Kidney epithelial cell (primary cell): ENCODE results near the gene MYO1B. TPM values are rescaled to one million over a fixed set of nuclear protein-coding genes. Genes with fewer than 3 reads are reported as not detected.
A peak's percentile ranks its signal among the peaks of the same experiment; 100 is the strongest.

ENCODE experiments used
- DNase-seq: peaks from one replicate; pipeline ENCODE4 v3.0.0-alpha.2; 2010; ENCODE audit warnings: low read depth
- H3K27me3 ChIP-seq: 2 replicates; pipeline ENCODE4 v1.6.0; 2011; ENCODE audit warnings: low read length; ENCODE audit not compliant: control insufficient read depth, insufficient read depth
- H3K36me3 ChIP-seq: 2 replicates; pipeline ENCODE4 v1.5.1; 2011; ENCODE audit warnings: low read length; ENCODE audit not compliant: control insufficient read depth, insufficient read depth
- H3K4me3 ChIP-seq: 2 replicates; pipeline ENCODE4 v1.5.1; 2011; ENCODE audit warnings: low read depth, mild to moderate bottlenecking, control low read depth, low read length
- total RNA-seq: library from RNA; depleted of rRNA; stranded (reverse); fragments of >200 nt; gene quantifications from 2 replicates; pipeline ENCODE4 v1.2.3, GENCODE V29; 2015
- TF ChIP-seq, protein P1 (sequence below): IDR thresholded peaks from 2 replicates; pipeline ENCODE4 v1.5.1; 2011; ENCODE audit warnings: mild to moderate bottlenecking, moderate library complexity, low read length, control low read depth, inconsistent platforms; ENCODE audit not compliant: insufficient read depth, poor library complexity, severe bottlenecking

MYO1B gene
- total RNA-seq, 1 donor from 2014 or later, result 62.8 TPM

DNA sequence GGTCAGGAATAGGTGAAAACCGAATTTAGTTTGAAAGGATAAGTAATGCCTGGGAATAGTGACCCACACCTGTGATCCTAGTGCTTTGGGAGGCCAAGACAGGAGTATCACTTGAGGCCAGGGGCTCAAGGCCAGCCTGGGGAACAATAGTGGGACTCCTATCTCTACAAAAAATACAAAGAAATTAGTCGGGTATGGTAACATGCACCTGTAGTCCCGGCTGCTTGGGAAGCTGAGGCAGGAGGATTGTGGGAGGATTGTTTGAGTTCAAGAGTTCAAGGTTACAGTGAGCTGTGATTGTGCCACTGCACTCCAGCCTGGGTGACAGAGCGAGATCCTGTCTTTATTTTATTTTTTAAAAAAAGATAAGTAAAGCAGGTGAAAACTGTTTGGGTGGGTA, 3.8 kb upstream of the MYO1B start:
- H3K27me3 ChIP-seq, result no peaks in the 10 kb centered on the region
- H3K4me3 ChIP-seq, result no peak overlapping the region
- no peaks in the 10 kb centered on the region for H3K36me3 ChIP-seq
- TF ChIP-seq, protein P1, sequence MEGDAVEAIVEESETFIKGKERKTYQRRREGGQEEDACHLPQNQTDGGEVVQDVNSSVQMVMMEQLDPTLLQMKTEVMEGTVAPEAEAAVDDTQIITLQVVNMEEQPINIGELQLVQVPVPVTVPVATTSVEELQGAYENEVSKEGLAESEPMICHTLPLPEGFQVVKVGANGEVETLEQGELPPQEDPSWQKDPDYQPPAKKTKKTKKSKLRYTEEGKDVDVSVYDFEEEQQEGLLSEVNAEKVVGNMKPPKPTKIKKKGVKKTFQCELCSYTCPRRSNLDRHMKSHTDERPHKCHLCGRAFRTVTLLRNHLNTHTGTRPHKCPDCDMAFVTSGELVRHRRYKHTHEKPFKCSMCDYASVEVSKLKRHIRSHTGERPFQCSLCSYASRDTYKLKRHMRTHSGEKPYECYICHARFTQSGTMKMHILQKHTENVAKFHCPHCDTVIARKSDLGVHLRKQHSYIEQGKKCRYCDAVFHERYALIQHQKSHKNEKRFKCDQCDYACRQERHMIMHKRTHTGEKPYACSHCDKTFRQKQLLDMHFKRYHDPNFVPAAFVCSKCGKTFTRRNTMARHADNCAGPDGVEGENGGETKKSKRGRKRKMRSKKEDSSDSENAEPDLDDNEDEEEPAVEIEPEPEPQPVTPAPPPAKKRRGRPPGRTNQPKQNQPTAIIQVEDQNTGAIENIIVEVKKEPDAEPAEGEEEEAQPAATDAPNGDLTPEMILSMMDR, result no peak
- DNase-seq, result no peak

DNA sequence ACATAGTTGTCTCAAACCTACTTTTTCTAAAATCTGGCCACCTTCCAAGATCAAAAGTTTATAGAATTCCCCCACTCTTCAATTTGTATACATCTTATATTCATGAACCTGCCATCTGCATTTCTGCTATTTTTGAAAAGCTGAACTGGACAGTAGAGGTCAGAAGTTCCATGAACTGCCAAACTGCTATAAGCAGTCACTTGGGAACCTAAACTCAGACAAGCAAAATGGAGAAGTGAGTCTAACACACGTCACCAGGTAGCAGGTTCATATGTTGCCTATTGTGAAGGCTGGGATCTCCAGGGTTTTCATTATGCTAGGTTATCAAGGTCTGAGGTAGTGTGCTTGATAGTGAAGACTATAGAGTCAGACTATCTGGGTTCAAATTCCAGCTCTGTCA, 2.0 kb upstream of the MYO1B start:
- no peak overlapping the region for H3K4me3 ChIP-seq
- H3K27me3 ChIP-seq, result no peaks in the 10 kb centered on the region
- TF ChIP-seq, protein P1, result no peak
- no peaks in the 10 kb centered on the region for H3K36me3 ChIP-seq
- no peak for DNase-seq

DNA sequence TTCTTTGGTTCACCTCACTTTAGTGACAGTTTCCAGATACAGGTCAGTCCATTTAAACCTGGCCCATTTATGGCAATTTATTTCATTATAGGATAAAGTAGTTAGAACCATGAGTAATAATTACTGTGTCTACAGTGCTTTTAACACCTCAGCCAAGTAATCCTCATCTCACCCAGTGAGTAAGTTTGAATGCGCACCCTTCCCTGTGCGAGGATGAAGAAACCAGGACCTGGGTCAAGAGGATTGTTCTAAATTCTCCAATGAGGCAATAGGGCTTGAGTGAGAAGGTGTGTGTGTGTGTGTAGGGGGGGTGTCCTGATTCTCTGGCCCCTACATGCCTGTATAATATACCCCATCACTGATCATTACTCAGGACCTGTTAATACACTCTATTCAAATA, 854 bp upstream of the MYO1B start:
- no peaks in the 10 kb centered on the region for H3K36me3 ChIP-seq
- TF ChIP-seq, protein P1, result no peak
- no peak for DNase-seq
- no peak overlapping the region for H3K4me3 ChIP-seq
- H3K27me3 ChIP-seq, result no peaks in the 10 kb centered on the region

DNA sequence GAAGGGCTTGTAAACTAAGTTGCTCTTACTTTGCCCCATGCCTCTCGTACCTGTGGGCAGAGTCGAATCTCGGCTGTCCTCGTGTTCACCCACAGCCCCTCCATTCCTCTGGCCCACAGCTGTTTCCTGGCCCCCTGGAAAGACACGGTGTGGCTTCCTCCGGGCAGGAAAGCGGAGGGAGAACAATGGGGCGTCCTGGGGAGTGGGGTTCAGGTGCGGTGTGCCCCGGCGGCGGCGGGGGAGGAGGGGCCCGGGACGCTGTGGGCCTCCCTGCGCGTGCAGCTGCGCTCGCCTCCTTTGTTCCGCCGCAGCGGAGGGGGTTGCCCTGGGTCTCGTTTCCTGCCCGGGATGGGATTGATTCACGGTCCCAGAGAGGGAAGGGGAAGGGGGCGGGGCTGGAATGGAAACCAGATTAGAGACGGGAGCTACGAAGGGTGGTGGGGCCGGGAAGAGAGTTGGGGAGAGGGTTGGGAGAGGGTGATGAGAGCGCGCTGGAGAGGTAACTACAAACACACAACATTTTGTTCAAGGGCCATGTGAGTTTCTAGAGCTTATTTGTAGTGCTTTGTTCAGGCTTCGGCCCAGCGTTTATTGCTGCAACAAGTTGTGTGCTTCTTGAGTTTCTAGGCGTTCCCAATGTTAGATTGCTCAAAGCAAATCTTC, 796 bp downstream of the MYO1B start:
- Histone ChIP-seq H3K27me3 (no peaks in the 10 kb centered on the region), H3K36me3 (no peaks in the 10 kb centered on the region), H3K4me3 (peak overlapping the region; percentile 78)
- TF ChIP-seq, protein P1, result no peak
- DNase-seq, result no peak

DNA sequence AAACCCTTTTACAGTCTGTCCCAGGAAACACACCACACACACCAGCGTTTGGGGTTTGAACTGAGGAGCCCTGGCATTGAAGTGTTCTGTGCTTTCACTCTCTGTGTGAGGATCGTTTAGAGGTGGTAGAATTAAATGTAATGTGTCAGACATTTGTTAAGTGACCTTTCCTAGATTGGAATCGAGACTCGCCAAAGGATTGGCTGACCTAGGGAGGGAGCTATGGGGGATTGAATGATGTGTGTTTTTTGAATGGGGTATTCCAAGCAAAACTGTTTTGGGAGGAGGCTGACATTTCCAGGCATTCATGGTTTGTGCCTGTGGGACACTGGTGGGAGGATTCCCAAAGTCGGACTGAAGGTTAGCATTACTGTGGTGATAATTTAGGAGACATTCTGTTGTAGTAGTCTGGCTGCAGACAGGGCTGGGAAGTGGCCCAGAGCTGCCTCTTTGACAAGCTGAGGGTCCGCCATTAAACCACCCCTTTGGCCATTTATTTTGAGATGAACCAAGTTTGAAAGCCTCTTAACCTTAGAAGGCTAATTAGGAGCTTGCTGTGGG, 1.7 kb downstream of the MYO1B start:
- TF ChIP-seq, protein P1, result no peak
- no peaks in the 10 kb centered on the region for H3K27me3 ChIP-seq
- peak overlapping the region; percentile 78 for H3K4me3 ChIP-seq
- no peak for DNase-seq
- H3K36me3 ChIP-seq, result no peaks in the 10 kb centered on the region

DNA sequence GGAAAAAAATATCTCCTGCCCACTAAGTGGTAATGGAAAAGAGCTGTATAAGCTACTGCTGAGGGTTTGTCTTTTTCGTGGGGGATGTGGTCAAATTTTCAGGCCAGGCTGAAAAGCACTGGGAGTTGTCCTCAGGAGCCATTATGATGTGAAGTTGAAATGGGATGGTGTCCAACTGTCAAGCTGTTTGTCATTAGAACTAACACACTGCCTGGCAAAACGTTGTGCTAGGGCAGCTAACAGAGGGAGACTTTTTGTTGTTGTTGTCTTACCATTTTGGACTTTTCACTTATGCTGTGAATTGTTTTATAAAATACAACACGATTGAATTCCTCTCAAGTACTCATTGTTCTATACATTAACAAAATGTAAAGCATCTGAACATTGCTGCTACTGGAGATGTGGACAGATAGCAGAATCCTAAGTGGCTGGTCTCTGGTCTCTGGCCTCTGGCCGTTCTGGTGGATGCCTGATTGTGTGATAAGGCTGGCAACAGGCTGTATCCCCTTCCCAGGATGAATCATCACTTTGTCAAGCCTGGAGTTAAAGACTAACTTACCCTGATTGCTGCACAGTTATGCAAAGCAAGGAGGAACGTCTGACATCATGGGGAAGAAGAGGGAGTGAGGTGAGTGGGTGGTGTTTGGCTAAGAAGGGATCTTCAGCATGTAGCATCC, 2.3 kb downstream of the MYO1B start:
- peak; percentile 94 for DNase-seq
- Histone ChIP-seq H3K36me3 (no peaks in the 10 kb centered on the region), H3K4me3 (peak overlapping the region; percentile 78), H3K27me3 (no peaks in the 10 kb centered on the region)
- TF ChIP-seq, protein P1, result no peak
